ENCODE results near the gene ELAVL3.

ELAVL3 gene

GRCh38 chr19:11510444-11510843 is 29.6 kb upstream of the ELAVL3 start:
- H3K27ac ChIP-seq, result no peak overlapping the region
- in situ Hi-C loops (cut with HindIII; ENCODE audit: low pct_ligation_motif_present, low sequenced_read_pairs), result no loop called here
- TF ChIP-seq CTCF (IDR thresholded peaks at IDR 0.05; ENCODE audit: low read depth, low read length, missing control alignments), result no peak
- H3K4me3 ChIP-seq (ENCODE audit: low read depth, low read length), result no peak overlapping the region
- no peak for DNase-seq
- H3K27me3 ChIP-seq (replicated peaks), result no peaks in the 10 kb centered on the region
- no peaks in the 10 kb centered on the region for H3K36me3 ChIP-seq (replicated peaks)

GRCh38 chr19:11507370-11508078 is 26.7 kb upstream of the ELAVL3 start:
- no peak for DNase-seq
- H3K4me3 ChIP-seq (ENCODE audit: low read depth, low read length), result no peak overlapping the region
- TF ChIP-seq CTCF (IDR thresholded peaks at IDR 0.05; ENCODE audit: low read depth, low read length, missing control alignments), result no peak
- H3K27ac ChIP-seq, result no peak overlapping the region
- in situ Hi-C loops (cut with HindIII; ENCODE audit: low pct_ligation_motif_present, low sequenced_read_pairs), result no loop called here
- no peaks in the 10 kb centered on the region for H3K36me3 ChIP-seq (replicated peaks)
- H3K27me3 ChIP-seq (replicated peaks), result no peaks in the 10 kb centered on the region

- Histone ChIP-seq H3K27ac (no peak overlapping the region), H3K36me3 (replicated peaks) (no peaks in the 10 kb centered on the region), H3K4me3 (ENCODE audit: low read depth, low read length) (no peak overlapping the region), H3K27me3 (replicated peaks) (no peaks in the 10 kb centered on the region)
- TF ChIP-seq CTCF (IDR thresholded peaks at IDR 0.05; ENCODE audit: low read depth, low read length, missing control alignments), result no peak
- in situ Hi-C loops (cut with HindIII; ENCODE audit: low pct_ligation_motif_present, low sequenced_read_pairs), result no loop called here
- no peak for DNase-seq
Observed at GRCh38 chr19:11506967-11507366, 26.1 kb upstream of the ELAVL3 start.

- Histone ChIP-seq H3K27me3 (replicated peaks) (no peaks in the 10 kb centered on the region), H3K4me3 (ENCODE audit: low read depth, low read length) (peak overlapping the region; percentile 62), H3K27ac (peak overlapping the region; percentile 74), H3K36me3 (replicated peaks) (no peaks in the 10 kb centered on the region)
- no peak for TF ChIP-seq CTCF (IDR thresholded peaks at IDR 0.05; ENCODE audit: low read depth, low read length, missing control alignments)
- in situ Hi-C loops (cut with HindIII; ENCODE audit: low pct_ligation_motif_present, low sequenced_read_pairs), result no loop called here
- DNase-seq, result no peak
Observed at GRCh38 chr19:11506101-11506555, 25.3 kb upstream of the ELAVL3 start.

GRCh38 chr19:11505504-11506100 is 24.8 kb upstream of the ELAVL3 start, which contains the start of gene ZNF653:
Gene ZNF653 (minus strand): TSS chr19:11505839. CDS start chr19:11505786, 53 bp downstream.
- peak within 1 kb of the TSS; percentile 74 for H3K27ac ChIP-seq
- H3K27me3 ChIP-seq (replicated peaks), result no peaks in the 10 kb centered on the region
- H3K36me3 ChIP-seq (replicated peaks), result no peaks in the 10 kb centered on the region
- TF ChIP-seq CTCF (IDR thresholded peaks at IDR 0.05; ENCODE audit: low read depth, low read length, missing control alignments), result no peak
- peak; percentile 90 for DNase-seq
- peak within 1 kb of the TSS; percentile 62 for H3K4me3 ChIP-seq (ENCODE audit: low read depth, low read length)
- in situ Hi-C loops (cut with HindIII; ENCODE audit: low pct_ligation_motif_present, low sequenced_read_pairs), result no loop called here
